CD14-positive monocyte (primary cell): ENCODE results near the gene DEK. TPM values are rescaled to one million over a fixed set of nuclear protein-coding genes. Genes with fewer than 3 reads are reported as not detected.

Experiments
- DNase-seq, 3 donors: peaks; one replicate each; pipeline ENCODE4 v3.0.0-alpha.2; 2011 to 2022
- H2AFZ ChIP-seq: 2 replicates; pipeline ENCODE4 v1.6.0; 2012; ENCODE audit warnings: mild to moderate bottlenecking, low read depth, low read length, inconsistent platforms; ENCODE audit not compliant: insufficient read depth, poor library complexity, severe bottlenecking
- H3K27ac ChIP-seq, 2 donors: 1 replicate in 1 of 2; 2 replicates in 1 of 2; pipeline ENCODE4 v1.5.1; 2012 to 2013; ENCODE audit warnings: low read length in 2 of 2, control low read depth in 1 of 2, inconsistent platforms in 1 of 2, low read depth in 1 of 2, mild to moderate bottlenecking in 1 of 2
- H3K27me3 ChIP-seq, 2 donors: one replicate each; pipeline versions ENCODE4 v1.6.0 to v1.6.1; 2011 to 2013; ENCODE audit warnings: low read length in 2 of 2; ENCODE audit not compliant: control insufficient read depth in 2 of 2, insufficient read depth in 2 of 2
- H3K36me3 ChIP-seq, 2 donors: replicated peaks in 1 of 2; 1 replicate in 1 of 2; 2 replicates in 1 of 2; pipeline versions ENCODE4 v1.5.1 to v1.6.1; 2012 to 2013; ENCODE audit warnings: low read length in 2 of 2, control low read depth in 1 of 2, inconsistent platforms in 1 of 2, mild to moderate bottlenecking in 1 of 2; ENCODE audit not compliant: insufficient read depth in 2 of 2, control insufficient read depth in 1 of 2
- H3K4me1 ChIP-seq, 2 donors: 1 replicate in 1 of 2; 2 replicates in 1 of 2; pipeline versions ENCODE4 v1.5.1 to v1.6.1; 2012 to 2013; ENCODE audit warnings: low read length in 2 of 2, control low read depth in 1 of 2, inconsistent platforms in 1 of 2, mild to moderate bottlenecking in 1 of 2, moderate library complexity in 1 of 2; ENCODE audit not compliant: insufficient read depth in 2 of 2, control insufficient read depth in 1 of 2
- H3K4me2 ChIP-seq: replicated peaks from 2 replicates; pipeline ENCODE3; 2012; ENCODE audit warnings: low read length, moderate library complexity, mild to moderate bottlenecking; ENCODE audit not compliant: poor library complexity, severe bottlenecking; ENCODE audit errors: extremely low read depth
- H3K4me3 ChIP-seq, 3 experiments: fragments of 200-600 bp in 1 of 3; sonication (generic) in 1 of 3; replicated peaks in 1 of 3; 1 replicate in 2 of 3; 2 replicates in 1 of 3; pipeline ENCODE4 v1.5.1; 2011 to 2013; ENCODE audit warnings: low read length in 3 of 3, mild to moderate bottlenecking in 3 of 3, control low read depth in 2 of 3, low read depth in 2 of 3, inconsistent platforms in 1 of 3, moderate library complexity in 1 of 3
- H3K79me2 ChIP-seq: 2 replicates; pipeline ENCODE4 v1.6.0; 2012; ENCODE audit warnings: mild to moderate bottlenecking, control low read depth, inconsistent platforms, low read length, moderate library complexity; ENCODE audit not compliant: insufficient read depth
- H3K9ac ChIP-seq: 2 replicates; pipeline ENCODE4 v1.6.0; 2017; ENCODE audit warnings: low read length, mild to moderate bottlenecking; ENCODE audit not compliant: insufficient read depth, poor library complexity, severe bottlenecking
- H3K9me3 ChIP-seq, 2 donors: replicated peaks in 1 of 2; 1 replicate in 1 of 2; 2 replicates in 1 of 2; pipeline versions ENCODE4 v1.5.1 to v1.6.1; 2012 to 2013; ENCODE audit warnings: low read length in 2 of 2, control low read depth in 1 of 2; ENCODE audit not compliant: control insufficient read depth in 1 of 2, insufficient read depth in 1 of 2
- H4K20me1 ChIP-seq: 2 replicates; pipeline ENCODE4 v1.6.0; 2012; ENCODE audit warnings: mild to moderate bottlenecking, low read length, control low read depth, moderate library complexity; ENCODE audit not compliant: insufficient read depth
- H3K27ac Mint-ChIP-seq, 7 donors: one replicate each; pipeline ENCODE4 v1.8.0; 2020; ENCODE audit warnings: mild to moderate bottlenecking in 7 of 7, mixed read lengths in 7 of 7, moderate library complexity in 6 of 7, inconsistent platforms in 2 of 7
- H3K27me3 Mint-ChIP-seq, 3 donors: one replicate each; pipeline ENCODE4 v1.8.0; 2021 to 2022; ENCODE audit warnings: low read depth in 3 of 3, mild to moderate bottlenecking in 3 of 3, mixed read lengths in 3 of 3, moderate library complexity in 3 of 3, inconsistent platforms in 1 of 3
- H3K36me3 Mint-ChIP-seq, 2 donors: one replicate each; pipeline ENCODE4 v1.8.0; 2020; ENCODE audit warnings: mixed read lengths in 2 of 2, inconsistent platforms in 1 of 2, mild to moderate bottlenecking in 1 of 2
- H3K4me1 Mint-ChIP-seq: one replicate; pipeline ENCODE4 v1.8.0; 2020; ENCODE audit warnings: mild to moderate bottlenecking, mixed read lengths
- H3K4me3 Mint-ChIP-seq, 2 donors: one replicate each; pipeline ENCODE4 v1.8.0; 2020; ENCODE audit warnings: mild to moderate bottlenecking in 2 of 2, mixed read lengths in 2 of 2, moderate library complexity in 1 of 2
- H3K9me3 Mint-ChIP-seq, 7 donors: one replicate each; pipeline ENCODE4 v1.8.0; 2020 to 2022; ENCODE audit warnings: mixed read lengths in 7 of 7, mild to moderate bottlenecking in 6 of 7, moderate library complexity in 6 of 7, inconsistent platforms in 2 of 7
- CTCF ChIP-seq: fragments of 200-600 bp; IDR thresholded peaks from one replicate; pipeline ENCODE4 v1.8.0; 2022; ENCODE audit warnings: antibody characterized with exemption, mild to moderate bottlenecking
- WGBS: methylation state at CpG from one replicate; pipeline ENCODE4 v1.1.5; 2013; ENCODE audit warnings: missing lambda C conversion rate; ENCODE audit not compliant: insufficient coverage; 5-methylcytosine and 5-hydroxymethylcytosine counted together
- intact Hi-C, 2 donors: fragments of 100-400 bp; cut with micrococcal nuclease; formaldehyde crosslinking; loops; one replicate each; pipeline versions ENCODE4 v1.15.0 to v1.15.1; 2023
- polyA plus RNA-seq, 3 donors: library from polyadenylated mRNA; depleted of rRNA in 1 of 3; unstranded in 2 of 3; stranded (reverse) in 1 of 3; fragments of 300-500 nt in 2 of 3; fragments of >200 nt in 1 of 3; fragmentation: Illumina TruSeq in 2 of 3; gene quantifications; 1 replicate in 2 of 3; 2 replicates in 1 of 3; pipeline ENCODE4 v1.2.3, GENCODE V29; 2012 to 2021

The DEK gene
- polyA plus RNA-seq, 3 donors: 32.3 to 63.9 (median 56.5) TPM

- TF ChIP-seq CTCF: no peak
- 93% methylated on average over 2 of the region's 5 CpGs for WGBS
- Histone ChIP-seq H3K36me3 (no peaks in the 10 kb centered on the region), H3K27me3 (no peaks in the 10 kb centered on the region), H3K4me2 (no peak overlapping the region), H3K4me1 (no peaks in the 10 kb centered on the region), H2AFZ (no peak overlapping the region), H3K79me2 (no peaks in the 10 kb centered on the region), H4K20me1 (no peaks in the 10 kb centered on the region), H3K9ac (no peak overlapping the region), H3K27ac (no peak overlapping the region), H3K4me3 (no peak overlapping the region), H3K9me3 (peaks cover 0 to 6% of the 10 kb centered on the region in 2 donors)
- no peak for DNase-seq
- Mint-ChIP-seq H3K9me3 (peaks cover 0 to 9% (median 3%) of the 10 kb centered on the region in 7 donors), H3K27me3 (peaks cover 0 to 8% (median 1%) of the 10 kb centered on the region in 3 donors), H3K36me3 (no peaks in the 10 kb centered on the region), H3K4me1 (no peaks in the 10 kb centered on the region), H3K27ac (no peak overlapping the region), H3K4me3 (no peak overlapping the region)
- intact Hi-C loops: no loop called here
Measured at GRCh38 chr6:18309046-18309445, 44.7 kb upstream of the DEK start.

DNA sequence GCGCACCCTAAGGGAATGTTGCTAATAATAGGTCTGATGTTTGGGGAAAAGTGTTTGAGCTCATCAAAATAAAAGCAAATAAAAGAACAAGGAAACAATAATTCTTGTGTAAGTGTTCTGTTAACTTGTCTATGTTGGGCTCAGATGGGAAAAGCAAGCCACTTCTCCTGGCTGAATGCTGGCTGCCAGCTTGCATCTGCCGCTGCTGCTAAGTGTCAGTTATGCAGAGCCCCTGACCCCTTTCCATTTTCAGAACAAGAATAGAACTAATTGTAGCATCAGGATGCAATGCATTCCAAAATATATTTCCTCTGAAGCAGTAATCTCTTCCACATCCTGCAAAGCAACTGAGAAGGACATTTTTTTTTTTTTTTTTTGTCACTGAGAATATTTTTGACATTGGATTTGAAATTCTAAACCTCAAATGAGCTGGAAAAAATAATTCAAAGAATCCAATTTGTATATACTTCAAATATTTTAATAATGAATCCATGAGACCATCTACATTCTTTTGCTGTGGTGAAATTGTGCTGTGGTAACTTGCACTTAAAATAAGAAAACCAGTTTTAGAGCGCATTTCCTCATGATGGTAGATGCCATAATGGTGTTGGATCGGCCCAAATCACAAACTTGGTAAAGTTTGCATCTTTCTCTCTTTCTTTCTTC lies 43.9 kb upstream of the DEK start:
- H3K9me3 Mint-ChIP-seq: peaks cover 0 to 9% (median 3%) of the 10 kb centered on the region in 7 donors
- Histone ChIP-seq H3K9me3 (peaks cover 0 to 6% of the 10 kb centered on the region in 2 donors), H3K4me3 (no peak overlapping the region), H3K4me1 (no peaks in the 10 kb centered on the region), H3K27me3 (no peaks in the 10 kb centered on the region), H3K36me3 (no peaks in the 10 kb centered on the region), H3K27ac (no peak overlapping the region), H3K4me2 (no peak overlapping the region), H4K20me1 (no peaks in the 10 kb centered on the region), H3K79me2 (no peaks in the 10 kb centered on the region), H2AFZ (no peak overlapping the region), H3K9ac (no peak overlapping the region)
- peaks cover 0 to 7% (median 4%) of the 10 kb centered on the region in 3 donors for H3K27me3 Mint-ChIP-seq
- DNase-seq: no peak
- H3K27ac Mint-ChIP-seq: no peak overlapping the region
- no peak overlapping the region for H3K4me3 Mint-ChIP-seq
- WGBS: 100% methylated on average over 1 of the region's 4 CpGs
- TF ChIP-seq CTCF: no peak
- no peaks in the 10 kb centered on the region for H3K36me3 Mint-ChIP-seq
- H3K4me1 Mint-ChIP-seq: no peaks in the 10 kb centered on the region
- intact Hi-C loops: no loop called here
